ENCODE data around the gene ANGPTL4. TPM values are rescaled to one million over a fixed set of nuclear protein-coding genes. Genes with fewer than 3 reads are reported as not detected.

Gene ANGPTL4
- total and polyA plus RNA-seq, 7 donors: 10.7 to 235 (median 42.5) TPM

DNA sequence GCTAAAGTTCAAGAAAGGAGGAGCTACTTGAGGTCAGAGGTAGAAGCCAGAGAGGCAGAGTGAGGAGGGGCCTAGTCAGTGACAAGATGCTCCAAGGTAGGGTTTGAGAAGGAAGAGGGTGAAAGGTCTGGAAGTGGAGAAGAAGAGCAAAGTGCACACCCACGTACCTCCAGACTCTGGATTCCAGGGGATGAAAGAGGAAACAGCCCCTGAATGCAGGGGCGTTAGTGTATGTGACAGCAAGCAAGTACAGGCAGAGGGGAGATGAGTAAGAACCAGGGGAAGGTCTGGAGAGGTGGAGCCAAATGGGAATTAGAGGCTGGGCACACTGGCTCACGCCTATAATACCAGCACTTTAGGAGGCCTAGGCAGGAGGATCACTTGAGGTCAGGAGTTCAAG is 34.0 kb upstream of the ANGPTL4 start:
- no peak overlapping the region for H3K4me3 ChIP-seq
- no peak for TF ChIP-seq CTCF (IDR thresholded peaks at IDR 0.05)
- H3K27me3 ChIP-seq (ENCODE audit: insufficient read depth in 3 of 3, low read length in 2 of 3): peaks cover 0 to 22% (median 19%) of the 10 kb centered on the region in 3 donors
- 62 to 92% (median 88%) methylated on average over 3 of the region's 3 CpGs for WGBS, 3 donors
- H3K36me3 ChIP-seq (ENCODE audit: insufficient read depth in 1 of 2, low read depth in 1 of 2): no peaks in the 10 kb centered on the region
- DNase-seq: peak in 1 of 2 donors; percentile 8
- H3K9me3 ChIP-seq: no peaks in the 10 kb centered on the region
- no peak overlapping the region for H3K27ac ChIP-seq
- peaks cover 16% of the 10 kb centered on the region for H3K4me1 ChIP-seq
- intact Hi-C loops (cut with DNase I): no loop called here
- no peak for ATAC-seq

DNA sequence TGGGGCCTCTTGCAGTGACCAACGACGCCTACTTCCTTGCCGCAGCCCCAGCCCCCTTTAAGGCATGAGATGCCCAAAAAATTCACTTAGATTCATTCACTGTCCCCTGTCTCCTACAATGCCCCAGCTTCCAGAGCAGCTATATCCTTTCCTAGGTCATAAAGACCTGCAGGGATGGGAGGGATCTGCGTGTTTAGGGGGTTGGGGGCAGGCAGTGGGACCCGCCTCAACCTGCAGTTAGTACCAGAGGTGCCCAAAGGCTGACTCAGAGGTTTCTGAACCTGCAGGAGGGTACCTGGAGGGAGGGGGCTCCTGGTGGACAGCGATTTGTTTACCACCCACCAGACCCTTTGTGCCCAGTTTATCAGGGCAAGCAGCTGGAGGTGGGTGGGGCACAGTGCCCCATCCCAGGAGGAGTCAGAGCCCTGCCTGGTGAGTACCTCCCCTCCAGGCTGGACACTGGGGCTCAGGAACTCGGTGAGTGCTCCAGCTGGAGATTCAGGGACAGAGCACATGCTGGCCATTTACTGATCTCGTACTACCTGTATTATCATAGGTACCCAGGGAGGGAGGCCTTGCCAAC is 32.6 kb upstream of the ANGPTL4 start:
- intact Hi-C loops (cut with DNase I): no loop called here
- H3K9me3 ChIP-seq: no peaks in the 10 kb centered on the region
- H3K27ac ChIP-seq: no peak overlapping the region
- no peak for TF ChIP-seq CTCF (IDR thresholded peaks at IDR 0.05)
- H3K27me3 ChIP-seq (ENCODE audit: insufficient read depth in 3 of 3, low read length in 2 of 3): peaks cover 0 to 34% (median 22%) of the 10 kb centered on the region in 3 donors
- no peaks in the 10 kb centered on the region for H3K36me3 ChIP-seq (ENCODE audit: insufficient read depth in 1 of 2, low read depth in 1 of 2)
- 76 to 81% (median 80%) methylated on average over 8 of the region's 8 CpGs for WGBS, 3 donors
- no peak overlapping the region for H3K4me3 ChIP-seq
- peaks cover 16% of the 10 kb centered on the region for H3K4me1 ChIP-seq
- DNase-seq (peak in 1 of 2 donors; percentile 42), ATAC-seq (no peak)

- H3K36me3 ChIP-seq (ENCODE audit: insufficient read depth in 1 of 2, low read depth in 1 of 2): no peaks in the 10 kb centered on the region
- peaks cover 0 to 49% (median 18%) of the 10 kb centered on the region in 3 donors for H3K27me3 ChIP-seq (ENCODE audit: insufficient read depth in 3 of 3, low read length in 2 of 3)
- H3K4me3 ChIP-seq: peak overlapping the region; percentile 6
- peak in 1 of 2 donors; percentile 45 for DNase-seq
- H3K9me3 ChIP-seq: no peaks in the 10 kb centered on the region
- TF ChIP-seq CTCF (IDR thresholded peaks at IDR 0.05): no peak
- intact Hi-C loops (cut with DNase I): no loop called here
- 13 to 31% (median 21%) methylated on average over 45 to 52 of the region's 52 CpGs for WGBS, 3 donors
- peak in 2 of 4 donors; percentile 20 to 32 for ATAC-seq
- H3K4me1 ChIP-seq: peaks cover 16% of the 10 kb centered on the region
- H3K27ac ChIP-seq: no peak overlapping the region
These were observed 30.8 kb upstream of the ANGPTL4 start for GRCh38 chr19:8332976-8333766.

- peak in 1 of 2 donors; percentile 46 for DNase-seq
- Histone ChIP-seq H3K9me3 (no peaks in the 10 kb centered on the region), H3K27ac (no peak overlapping the region), H3K27me3 (ENCODE audit: insufficient read depth in 3 of 3, low read length in 2 of 3) (peaks cover 0 to 51% (median 18%) of the 10 kb centered on the region in 3 donors), H3K36me3 (ENCODE audit: insufficient read depth in 1 of 2, low read depth in 1 of 2) (no peaks in the 10 kb centered on the region), H3K4me3 (peak overlapping the region; percentile 54), H3K4me1 (peaks cover 16% of the 10 kb centered on the region)
- ATAC-seq: peak in 2 of 4 donors; percentile 4 to 6
- no peak for TF ChIP-seq CTCF (IDR thresholded peaks at IDR 0.05)
- 29 to 35% (median 31%) methylated on average over 35 to 48 of the region's 48 CpGs for WGBS, 3 donors
- intact Hi-C loops (cut with DNase I): no loop called here
These were observed 30.0 kb upstream of the ANGPTL4 start for GRCh38 chr19:8333767-8334457.
